Stimulated activated effector memory CD8-positive, alpha-beta T cell treated with anti-CD3 and anti-CD28 coated beads, Interleukin-12 subunit alpha, Interleukin-12 subunit beta, amount 100 ng/mL, for 72 hours (primary cell): ENCODE data around the gene SUMF2.
"Not testable (repeated sequence)": the region's sequence is repeated elsewhere in the genome, so short reads cannot be mapped to it uniquely, and the experiment has no call there.

Experiments used
- ATAC-seq: fragments of 150-1000 bp; cut with Tn5 transposase; 2 replicates; pipeline ENCODE4 v1.10.0; 2021
- DNase-seq, 2 donors: peaks; one replicate each; pipeline ENCODE4 v3.0.0; 2021 to 2022; ENCODE audit warnings: low spot score in 2 of 2
- H3K27ac Mint-ChIP-seq: one replicate; pipeline ENCODE4 v1.8.0; 2022; ENCODE audit warnings: mild to moderate bottlenecking, mixed read lengths
- H3K36me3 Mint-ChIP-seq: one replicate; pipeline ENCODE4 v1.8.0; 2022; ENCODE audit warnings: mild to moderate bottlenecking, mixed read lengths
- H3K4me1 Mint-ChIP-seq: one replicate; pipeline ENCODE4 v1.8.0; 2022; ENCODE audit warnings: mixed read lengths
- H3K4me3 Mint-ChIP-seq: one replicate; pipeline ENCODE4 v1.8.0; 2022; ENCODE audit warnings: mild to moderate bottlenecking, mixed read lengths
- H3K9me3 Mint-ChIP-seq: one replicate; pipeline ENCODE4 v1.8.0; 2022; ENCODE audit warnings: mixed read lengths

SUMF2 gene

DNA sequence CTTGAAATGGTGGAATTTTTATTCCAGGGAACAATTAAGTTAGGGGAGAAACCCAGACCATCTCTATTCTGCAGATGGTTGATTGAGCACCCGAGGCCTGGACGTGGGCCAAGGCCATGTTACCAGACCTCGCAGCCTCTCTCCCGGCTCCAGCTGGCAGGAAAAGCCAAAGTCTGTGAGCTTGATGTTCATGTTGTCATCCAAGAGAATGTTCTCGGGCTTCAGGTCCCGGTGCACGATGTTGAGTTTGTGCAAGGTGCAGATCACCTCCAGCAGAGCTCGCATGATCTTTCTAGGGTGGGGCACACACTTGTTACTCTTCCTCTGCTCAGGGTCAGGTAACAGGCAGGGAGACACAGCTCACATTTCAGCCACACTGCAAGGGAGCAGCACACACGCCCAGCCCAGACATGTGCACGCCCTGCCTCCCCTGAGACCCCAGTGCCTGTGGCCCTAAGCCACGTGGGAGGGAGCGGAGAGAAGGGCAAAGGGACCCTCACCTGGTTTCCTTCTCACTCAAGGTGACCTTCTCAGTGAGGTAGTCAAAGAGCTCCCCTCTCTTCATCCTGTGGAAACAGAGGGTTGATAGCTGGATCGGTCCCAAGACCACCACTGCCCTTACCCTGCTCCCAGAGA is 19.2 kb downstream of the SUMF2 start:
- Mint-ChIP-seq H3K4me1 (peaks cover 5% of the 10 kb centered on the region), H3K27ac (peak overlapping the region; percentile 26), H3K9me3 (no peaks in the 10 kb centered on the region), H3K36me3 (peaks cover 54% of the 10 kb centered on the region), H3K4me3 (no peak overlapping the region)
- ATAC-seq (no peak), DNase-seq (no peak)

GRCh38 chr7:56086761-56087160 is 22.7 kb downstream of the SUMF2 start:
- ATAC-seq (no peak), DNase-seq (no peak)
- Mint-ChIP-seq H3K36me3 (peaks cover 45% of the 10 kb centered on the region), H3K27ac (no peak overlapping the region), H3K4me1 (peaks cover 5% of the 10 kb centered on the region), H3K9me3 (no peaks in the 10 kb centered on the region), H3K4me3 (no peak overlapping the region)

DNA sequence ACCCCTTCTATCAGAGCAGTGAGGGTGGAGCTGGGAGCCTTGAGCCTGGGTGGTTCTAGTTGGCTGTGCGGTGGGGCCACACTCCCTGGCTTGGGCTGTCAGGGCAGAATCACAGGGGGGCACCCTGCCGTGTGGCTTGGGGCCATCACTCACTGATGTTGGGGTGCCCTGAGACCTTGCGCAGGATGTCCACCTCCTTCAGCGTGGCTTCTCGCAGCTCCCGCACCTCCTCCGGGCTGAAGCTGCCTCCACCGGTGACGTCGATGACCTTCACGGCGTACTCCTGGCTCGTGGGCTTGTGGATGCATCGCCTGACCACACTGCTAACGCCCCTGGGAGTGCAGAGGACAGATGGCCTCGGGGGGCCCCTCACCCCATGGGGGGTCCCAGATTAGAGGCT is 23.4 kb downstream of the SUMF2 start:
- no peak overlapping the region for H3K4me3 Mint-ChIP-seq
- no peak overlapping the region for H3K27ac Mint-ChIP-seq
- no peak for ATAC-seq
- no peaks in the 10 kb centered on the region for H3K4me1 Mint-ChIP-seq
- H3K36me3 Mint-ChIP-seq, result peaks cover 39% of the 10 kb centered on the region
- no peaks in the 10 kb centered on the region for H3K9me3 Mint-ChIP-seq
- DNase-seq, result no peak

- Mint-ChIP-seq H3K4me1 (no peaks in the 10 kb centered on the region), H3K4me3 (no peak overlapping the region), H3K36me3 (peaks cover 45% of the 10 kb centered on the region), H3K27ac (peak overlapping the region; percentile 83), H3K9me3 (no peaks in the 10 kb centered on the region)
- ATAC-seq (peak; percentile 31), DNase-seq (no peak)
Measured at GRCh38 chr7:56091591-56091990, 27.5 kb downstream of the SUMF2 start.

GRCh38 chr7:56092388-56092787 is 28.3 kb downstream of the SUMF2 start:
- not testable (repeated sequence) for ATAC-seq, H3K9me3 Mint-ChIP-seq, H3K4me1 Mint-ChIP-seq, DNase-seq, H3K4me3 Mint-ChIP-seq
- Mint-ChIP-seq H3K27ac (peak overlapping the region; percentile 83), H3K36me3 (peaks cover 45% of the 10 kb centered on the region)

DNA sequence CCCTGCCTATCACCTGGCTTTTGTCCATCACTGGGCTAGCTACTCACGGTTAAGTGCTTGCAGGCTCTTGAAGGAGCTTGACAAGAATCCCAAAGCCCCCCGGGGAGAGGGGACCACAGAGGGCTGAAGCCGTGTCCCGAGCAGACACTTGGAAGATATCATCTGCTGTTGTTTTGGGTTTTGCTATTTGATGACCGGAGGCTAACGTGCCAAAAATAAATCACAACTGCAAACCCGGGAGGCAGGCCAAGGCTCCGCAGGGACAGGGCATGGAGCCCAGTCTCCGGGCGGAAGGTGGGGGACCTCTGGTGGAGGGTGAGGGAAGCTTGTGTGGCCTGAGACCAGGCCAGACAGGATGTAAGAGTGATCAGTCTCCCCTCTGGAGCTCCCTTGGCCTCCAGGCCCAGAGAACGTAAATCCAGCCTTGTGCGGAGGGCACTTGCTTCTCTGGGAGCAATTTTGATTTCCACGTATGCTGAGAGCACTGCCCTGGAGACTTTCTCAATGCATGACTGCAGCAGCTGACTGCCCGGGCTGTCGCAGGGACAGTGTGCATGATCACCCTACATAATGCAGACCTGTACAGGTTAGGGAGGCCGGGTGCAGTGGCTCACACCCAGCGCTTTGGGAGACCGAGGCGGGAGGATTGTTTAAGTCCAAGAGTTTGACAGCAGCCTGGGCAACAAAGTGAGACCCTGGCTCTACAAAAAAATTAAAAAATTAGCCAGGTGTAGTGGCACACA is 28.9 kb downstream of the SUMF2 start, which contains the start of gene PHKG1:
Gene PHKG1 (minus strand): TSS at position 164 of the 743 bp plus-strand sequence. CDS start 4,011 bp downstream, outside the sequence.
- ATAC-seq (peak; percentile 40), DNase-seq (no peak)
- H3K36me3 Mint-ChIP-seq, result peaks cover 45% of the 10 kb centered on the region
- peak within 1 kb of the TSS; percentile 83 for H3K27ac Mint-ChIP-seq
- H3K4me1 Mint-ChIP-seq, result no peaks in the 10 kb centered on the region
- H3K4me3 Mint-ChIP-seq, result no peak within 1 kb of the TSS
- no peaks in the 10 kb centered on the region for H3K9me3 Mint-ChIP-seq

- ATAC-seq, result no peak
- peaks cover 74% of the 10 kb centered on the region for H3K36me3 Mint-ChIP-seq
- DNase-seq, result no peak
- no peaks in the 10 kb centered on the region for H3K4me1 Mint-ChIP-seq
- H3K9me3 Mint-ChIP-seq, result no peaks in the 10 kb centered on the region
- no peak overlapping the region for H3K27ac Mint-ChIP-seq
- no peak overlapping the region for H3K4me3 Mint-ChIP-seq
Measured at GRCh38 chr7:56097700-56098099, 33.6 kb downstream of the SUMF2 start.

- not testable (repeated sequence) for DNase-seq, ATAC-seq, H3K4me3 Mint-ChIP-seq, H3K27ac Mint-ChIP-seq, H3K4me1 Mint-ChIP-seq, H3K9me3 Mint-ChIP-seq
- peaks cover 81% of the 10 kb centered on the region for H3K36me3 Mint-ChIP-seq
Measured at GRCh38 chr7:56098187-56099008, 34.3 kb downstream of the SUMF2 start.

DNA sequence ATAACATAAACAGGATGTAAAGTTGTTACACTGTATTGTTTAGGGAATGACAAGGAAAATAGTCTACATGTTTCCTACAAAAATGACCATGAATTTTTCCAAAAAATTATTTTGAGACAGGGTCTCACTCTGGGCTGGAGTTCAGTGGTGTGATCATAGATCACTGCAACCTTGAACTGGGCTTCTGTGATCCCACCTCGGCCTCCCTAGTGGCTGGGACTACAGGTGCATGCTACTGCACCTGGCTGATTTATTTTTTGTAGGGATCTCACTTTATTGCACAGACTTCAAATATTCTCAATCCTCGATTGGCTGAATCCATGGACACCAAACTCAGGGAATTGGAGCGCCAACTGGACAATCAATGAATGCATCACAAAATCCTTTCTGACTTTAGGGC is 35.6 kb downstream of the SUMF2 start:
- H3K4me3 Mint-ChIP-seq, result no peak overlapping the region
- ATAC-seq, result no peak
- DNase-seq, result no peak
- no peaks in the 10 kb centered on the region for H3K9me3 Mint-ChIP-seq
- H3K36me3 Mint-ChIP-seq, result peaks cover 94% of the 10 kb centered on the region
- no peak overlapping the region for H3K27ac Mint-ChIP-seq
- H3K4me1 Mint-ChIP-seq, result no peaks in the 10 kb centered on the region

DNA sequence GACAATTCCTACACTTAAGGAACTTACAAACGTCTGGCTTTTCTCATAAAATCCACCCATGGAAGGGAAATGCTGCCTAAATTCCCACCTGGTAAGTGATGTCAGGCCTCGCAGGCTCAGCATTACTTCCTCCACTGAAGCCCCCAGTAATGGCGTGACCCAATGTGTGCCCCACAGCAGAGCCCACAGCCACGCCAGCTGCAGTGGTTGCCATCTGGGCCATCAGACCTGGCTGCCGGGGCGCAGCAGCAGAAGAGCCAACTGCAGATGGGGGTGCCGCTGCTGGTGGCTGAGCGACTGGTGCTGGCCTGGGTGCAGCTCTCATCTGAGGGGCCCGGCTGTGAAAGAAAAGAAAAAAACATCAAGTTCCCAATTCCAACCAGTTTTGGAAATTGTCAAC is 40.1 kb downstream of the SUMF2 start:
- Mint-ChIP-seq H3K4me3 (peak overlapping the region; percentile 98), H3K4me1 (peaks cover 21% of the 10 kb centered on the region), H3K36me3 (peaks cover 77% of the 10 kb centered on the region)
- not testable (repeated sequence) for H3K9me3 Mint-ChIP-seq, H3K27ac Mint-ChIP-seq, DNase-seq, ATAC-seq

DNA sequence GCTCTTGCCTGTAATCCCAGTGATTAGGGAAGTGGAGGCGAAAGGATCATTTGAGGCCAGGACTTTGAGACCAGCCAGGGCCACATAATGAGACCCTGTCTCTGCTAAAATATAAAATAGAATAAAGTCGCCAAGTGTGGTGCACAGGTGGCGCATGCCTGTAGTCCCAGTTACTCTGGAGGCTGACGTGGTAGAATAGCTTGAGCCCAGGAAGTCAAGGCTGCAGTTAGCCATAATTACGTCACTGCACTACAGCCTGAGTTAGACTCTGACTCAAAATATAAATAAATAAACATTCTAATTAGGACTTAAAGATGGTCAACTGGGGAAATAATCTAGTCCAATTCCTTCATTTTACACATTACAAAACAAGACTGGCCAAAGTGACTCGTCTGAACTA is 41.4 kb downstream of the SUMF2 start:
- peak; percentile 33 for ATAC-seq
- DNase-seq, result no peak
- peaks cover 21% of the 10 kb centered on the region for H3K4me1 Mint-ChIP-seq

DNA sequence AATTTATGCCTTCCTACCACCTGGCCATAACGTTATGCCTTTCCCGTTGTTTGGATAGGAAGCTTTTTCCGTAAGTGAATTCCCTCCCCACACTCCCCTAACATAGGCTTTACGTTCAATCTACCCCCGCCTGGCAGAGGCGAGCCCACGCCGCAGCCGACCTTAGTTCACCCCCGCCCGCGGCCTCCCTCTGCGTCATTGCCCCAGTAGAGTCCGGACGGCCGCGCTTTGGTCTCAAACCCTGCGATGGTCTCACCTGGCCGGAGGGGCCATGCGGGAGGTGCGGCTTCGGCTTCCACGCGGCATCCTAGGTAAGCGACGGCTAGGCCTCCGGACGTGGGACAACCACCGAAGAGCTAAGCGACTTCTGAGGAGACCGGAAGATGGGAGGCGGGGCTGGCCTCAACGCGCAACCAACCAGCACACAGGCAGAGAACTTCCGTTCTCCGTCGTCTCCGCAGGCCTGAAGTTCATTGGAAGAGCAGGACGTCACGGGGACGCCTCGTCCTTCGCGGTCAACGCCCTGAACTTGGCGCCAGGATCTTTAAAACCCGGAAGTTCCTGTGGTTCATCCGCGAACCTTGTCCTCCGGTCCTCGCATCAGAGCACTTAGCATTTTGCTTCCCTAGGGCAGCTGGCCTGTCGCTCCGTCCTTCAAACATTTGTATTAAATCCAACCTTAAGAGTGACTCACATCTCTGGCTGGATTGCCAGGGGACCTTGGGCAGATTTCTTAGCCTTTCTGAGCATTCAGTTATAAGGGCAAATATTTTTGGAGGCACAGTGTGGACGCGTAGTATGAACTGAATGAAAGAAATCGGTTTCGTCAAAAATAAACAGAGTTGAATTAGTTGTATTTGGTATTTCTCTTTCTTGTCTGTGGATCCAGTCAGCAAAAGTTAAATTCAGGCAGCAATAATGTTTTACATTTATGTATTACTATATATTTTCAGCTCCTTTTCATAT is 42.3 kb downstream of the SUMF2 start, which contains the start of gene CHCHD2:
Gene CHCHD2 (minus strand): TSS at position 369 of the 966 bp plus-strand sequence. CDS start 63 bp downstream, at position 306.
- Mint-ChIP-seq H3K9me3 (peaks cover 3% of the 10 kb centered on the region), H3K27ac (peak within 1 kb of the TSS; percentile 100), H3K36me3 (peaks cover 54% of the 10 kb centered on the region), H3K4me3 (peak within 1 kb of the TSS; percentile 98), H3K4me1 (peaks cover 21% of the 10 kb centered on the region)
- ATAC-seq (peak; percentile 99), DNase-seq (peak; percentile 74 to 93)

More for the DNA sequence above, 41.4 kb downstream of the SUMF2 start:
- peaks cover 3% of the 10 kb centered on the region for H3K9me3 Mint-ChIP-seq
- peak overlapping the region; percentile 100 for H3K27ac Mint-ChIP-seq
- H3K36me3 Mint-ChIP-seq, result peaks cover 63% of the 10 kb centered on the region
- H3K4me3 Mint-ChIP-seq, result peak overlapping the region; percentile 98

DNA sequence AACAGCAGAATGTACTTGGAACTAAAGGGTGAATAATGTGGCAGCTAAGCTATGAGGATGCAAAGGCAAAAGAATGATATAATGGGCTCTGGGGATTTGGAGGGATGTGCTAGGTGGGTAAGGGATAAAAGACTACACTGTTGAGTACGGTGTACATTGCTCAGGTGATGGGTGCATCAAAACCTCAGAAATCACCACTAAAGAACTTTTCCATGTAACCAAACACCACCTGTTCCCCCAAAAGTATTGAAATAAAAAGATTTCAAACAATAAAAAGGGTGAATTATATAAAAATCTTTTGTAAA is 43.8 kb downstream of the SUMF2 start:
- H3K27ac Mint-ChIP-seq, result no peak overlapping the region
- peaks cover 3% of the 10 kb centered on the region for H3K9me3 Mint-ChIP-seq
- no peak for ATAC-seq
- peak overlapping the region; percentile 98 for H3K4me3 Mint-ChIP-seq
- peaks cover 39% of the 10 kb centered on the region for H3K36me3 Mint-ChIP-seq
- H3K4me1 Mint-ChIP-seq, result peaks cover 21% of the 10 kb centered on the region
- DNase-seq, result no peak

DNA sequence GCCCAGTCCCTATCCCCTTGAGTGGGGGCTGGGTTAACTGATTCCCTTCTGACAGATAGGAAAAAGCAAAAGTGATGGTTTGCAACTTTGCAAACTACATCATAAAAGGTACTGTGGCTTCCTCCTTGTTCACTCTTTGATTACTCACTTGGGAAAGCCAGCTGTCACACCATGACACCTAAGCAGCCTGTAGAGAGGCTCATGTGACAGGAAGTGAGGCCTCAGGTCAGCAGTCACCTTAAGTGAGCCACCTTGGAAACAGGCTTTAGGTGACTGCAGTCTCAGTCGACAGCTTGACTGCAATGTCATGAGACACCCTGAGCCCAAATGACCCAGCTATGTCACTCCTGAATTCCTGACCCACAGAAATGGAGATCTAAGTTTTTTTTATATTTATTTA is 46.5 kb downstream of the SUMF2 start:
- ATAC-seq, result peak; percentile 22
- Mint-ChIP-seq H3K27ac (no peak overlapping the region), H3K4me3 (no peak overlapping the region), H3K4me1 (peaks cover 21% of the 10 kb centered on the region), H3K9me3 (peaks cover 3% of the 10 kb centered on the region), H3K36me3 (peaks cover 12% of the 10 kb centered on the region)
- no peak for DNase-seq
